Mucosa of stomach (tissue), 1 donor: ENCODE measurements around the gene FEZ2.

ENCODE experiments used
- H3K27me3 ChIP-seq: one replicate; pipeline ENCODE4 v1.7.0; 2013; ENCODE audit warnings: mild to moderate bottlenecking, low read length; ENCODE audit not compliant: control insufficient read depth, insufficient read depth
- H3K36me3 ChIP-seq: one replicate; pipeline ENCODE4 v1.7.0; 2013; ENCODE audit warnings: low read length; ENCODE audit not compliant: control insufficient read depth, insufficient read depth
- H3K4me1 ChIP-seq: one replicate; pipeline ENCODE4 v1.7.0; 2013; ENCODE audit warnings: mild to moderate bottlenecking, low read length; ENCODE audit not compliant: control insufficient read depth, insufficient read depth
- H3K4me3 ChIP-seq: one replicate; pipeline ENCODE4 v1.7.0; 2013; ENCODE audit warnings: low read length
- H3K9ac ChIP-seq: one replicate; pipeline ENCODE4 v1.7.0; 2013; ENCODE audit warnings: mild to moderate bottlenecking, low read length, moderate library complexity
- H3K9me3 ChIP-seq: one replicate; pipeline ENCODE4 v1.7.0; 2013; ENCODE audit warnings: mild to moderate bottlenecking, low read length, moderate library complexity; ENCODE audit not compliant: control insufficient read depth
- donor health status: Pancreatic carcinoma.

FEZ2 gene

GRCh38 chr2:36567711-36568408 lies 30.1 kb downstream of the FEZ2 start:
- H3K9me3 ChIP-seq = no peaks in the 10 kb centered on the region
- H3K4me3 ChIP-seq = no peak overlapping the region
- no peak overlapping the region for H3K9ac ChIP-seq
- H3K36me3 ChIP-seq = no peaks in the 10 kb centered on the region
- H3K4me1 ChIP-seq = peaks cover 4% of the 10 kb centered on the region
- no peaks in the 10 kb centered on the region for H3K27me3 ChIP-seq

DNA sequence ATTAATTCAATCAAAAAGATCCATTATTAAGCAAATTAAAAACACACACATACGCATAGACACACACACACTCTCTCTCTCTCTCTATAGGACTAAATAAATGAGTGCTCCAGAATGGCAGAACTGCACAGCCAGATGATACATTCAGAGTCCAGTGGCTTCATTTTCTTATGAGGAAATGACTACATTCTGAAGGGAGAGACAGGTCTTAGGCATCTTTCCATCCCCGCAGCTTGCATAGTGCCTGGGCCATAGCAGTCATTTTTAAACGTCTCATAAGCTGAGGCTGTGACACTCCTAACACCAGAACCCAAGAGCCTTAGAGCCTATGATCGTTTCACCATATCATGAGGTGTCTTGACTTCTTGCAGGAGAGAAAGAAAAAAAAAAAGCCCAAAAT lies 31.1 kb downstream of the FEZ2 start:
- Histone ChIP-seq H3K9me3 (no peaks in the 10 kb centered on the region), H3K4me3 (no peak overlapping the region), H3K27me3 (no peaks in the 10 kb centered on the region), H3K9ac (no peak overlapping the region), H3K36me3 (no peaks in the 10 kb centered on the region), H3K4me1 (peaks cover 6% of the 10 kb centered on the region)

DNA sequence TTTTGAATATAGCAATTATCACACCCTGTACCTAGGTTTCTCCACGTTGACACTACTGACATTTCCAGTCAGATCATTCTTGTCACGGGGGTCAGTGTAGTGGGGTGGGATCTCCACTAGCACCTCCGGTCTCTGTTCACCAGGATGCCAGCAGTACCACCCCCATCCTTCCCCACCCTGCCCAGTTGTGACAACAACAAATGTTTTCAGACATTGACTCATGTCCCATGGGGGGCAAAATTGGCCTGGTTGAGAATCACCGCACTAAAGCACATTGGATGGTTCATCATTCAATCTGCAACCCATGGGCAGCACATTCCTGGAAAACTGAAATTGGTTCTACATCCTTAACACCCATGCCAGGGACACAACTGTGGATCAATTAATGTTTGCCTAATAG lies 32.3 kb downstream of the FEZ2 start:
- no peak overlapping the region for H3K9ac ChIP-seq
- no peaks in the 10 kb centered on the region for H3K27me3 ChIP-seq
- no peaks in the 10 kb centered on the region for H3K9me3 ChIP-seq
- peaks cover 13% of the 10 kb centered on the region for H3K4me1 ChIP-seq
- H3K36me3 ChIP-seq = no peaks in the 10 kb centered on the region
- no peak overlapping the region for H3K4me3 ChIP-seq

GRCh38 chr2:36564377-36564930 lies 33.5 kb downstream of the FEZ2 start:
- no peaks in the 10 kb centered on the region for H3K27me3 ChIP-seq
- peaks cover 14% of the 10 kb centered on the region for H3K4me1 ChIP-seq
- no peaks in the 10 kb centered on the region for H3K9me3 ChIP-seq
- no peak overlapping the region for H3K9ac ChIP-seq
- H3K4me3 ChIP-seq = no peak overlapping the region
- H3K36me3 ChIP-seq = no peaks in the 10 kb centered on the region

GRCh38 chr2:36562973-36563532 lies 34.9 kb downstream of the FEZ2 start:
- peaks cover 14% of the 10 kb centered on the region for H3K4me1 ChIP-seq
- H3K27me3 ChIP-seq = no peaks in the 10 kb centered on the region
- no peaks in the 10 kb centered on the region for H3K9me3 ChIP-seq
- no peaks in the 10 kb centered on the region for H3K36me3 ChIP-seq
- H3K4me3 ChIP-seq = no peak overlapping the region
- no peak overlapping the region for H3K9ac ChIP-seq

DNA sequence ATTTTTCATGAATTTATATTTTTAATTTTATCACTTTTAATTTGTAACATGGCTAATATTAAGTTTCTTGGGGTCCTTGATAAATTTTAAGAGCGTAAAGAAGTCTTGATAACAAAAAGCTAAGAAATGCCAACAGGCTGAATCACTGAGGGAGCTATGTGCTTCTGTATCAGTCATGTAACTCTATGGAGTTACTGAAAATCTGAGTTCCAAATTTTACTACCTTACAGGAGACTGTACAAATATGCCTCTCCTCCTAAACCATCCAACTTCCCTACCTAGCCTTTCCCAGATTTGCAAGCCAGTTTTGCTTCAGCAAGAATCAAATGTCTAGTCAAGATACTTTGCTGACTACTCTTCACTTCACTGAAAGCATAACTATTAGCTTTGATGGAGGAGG lies 35.7 kb downstream of the FEZ2 start:
- no peaks in the 10 kb centered on the region for H3K36me3 ChIP-seq
- H3K4me1 ChIP-seq = peaks cover 14% of the 10 kb centered on the region
- H3K9me3 ChIP-seq = no peaks in the 10 kb centered on the region
- H3K27me3 ChIP-seq = no peaks in the 10 kb centered on the region
- no peak overlapping the region for H3K4me3 ChIP-seq
- no peak overlapping the region for H3K9ac ChIP-seq

GRCh38 chr2:36561237-36561944 lies 36.6 kb downstream of the FEZ2 start:
- no peak overlapping the region for H3K4me3 ChIP-seq
- peaks cover 14% of the 10 kb centered on the region for H3K4me1 ChIP-seq
- no peaks in the 10 kb centered on the region for H3K27me3 ChIP-seq
- no peaks in the 10 kb centered on the region for H3K9me3 ChIP-seq
- H3K36me3 ChIP-seq = no peaks in the 10 kb centered on the region
- H3K9ac ChIP-seq = no peak overlapping the region

GRCh38 chr2:36560726-36561125 lies 37.2 kb downstream of the FEZ2 start:
- Histone ChIP-seq H3K36me3 (no peaks in the 10 kb centered on the region), H3K4me1 (peaks cover 14% of the 10 kb centered on the region), H3K4me3 (no peak overlapping the region), H3K27me3 (no peaks in the 10 kb centered on the region), H3K9ac (no peak overlapping the region), H3K9me3 (no peaks in the 10 kb centered on the region)

DNA sequence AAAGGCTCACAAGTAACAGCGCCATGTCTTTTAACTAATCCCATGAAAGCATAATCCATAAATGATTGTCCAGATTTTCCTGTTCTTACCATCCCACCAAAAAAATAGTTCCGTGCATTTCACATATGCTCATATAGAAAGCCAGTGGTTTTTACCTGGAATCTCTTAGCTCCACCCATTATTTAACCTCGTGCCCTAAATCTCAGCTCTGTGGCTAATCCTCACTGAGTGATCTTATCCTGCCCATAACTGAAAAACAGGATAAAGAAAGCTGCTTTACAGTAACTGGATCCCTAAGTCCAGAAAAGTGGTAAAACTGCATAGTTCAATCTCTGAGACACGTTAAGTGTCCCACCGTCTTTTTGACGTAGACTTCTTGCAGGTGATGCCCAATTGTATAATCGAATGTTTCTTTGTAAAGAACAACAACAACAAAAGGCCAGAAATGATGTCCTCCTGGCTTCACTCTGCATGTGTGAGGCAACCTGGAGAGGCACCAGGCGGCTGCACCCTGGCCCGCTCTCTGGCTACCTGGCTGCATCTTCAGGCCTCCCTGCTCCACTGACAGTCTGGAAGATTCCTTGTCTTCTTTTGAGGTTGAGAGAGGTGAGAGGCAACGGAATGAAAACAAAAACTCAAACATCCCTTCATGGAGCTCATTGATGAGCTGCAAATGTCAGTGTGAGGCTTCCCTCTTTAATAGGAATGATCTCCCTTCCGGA lies 38.6 kb downstream of the FEZ2 start:
- no peak overlapping the region for H3K9ac ChIP-seq

DNA sequence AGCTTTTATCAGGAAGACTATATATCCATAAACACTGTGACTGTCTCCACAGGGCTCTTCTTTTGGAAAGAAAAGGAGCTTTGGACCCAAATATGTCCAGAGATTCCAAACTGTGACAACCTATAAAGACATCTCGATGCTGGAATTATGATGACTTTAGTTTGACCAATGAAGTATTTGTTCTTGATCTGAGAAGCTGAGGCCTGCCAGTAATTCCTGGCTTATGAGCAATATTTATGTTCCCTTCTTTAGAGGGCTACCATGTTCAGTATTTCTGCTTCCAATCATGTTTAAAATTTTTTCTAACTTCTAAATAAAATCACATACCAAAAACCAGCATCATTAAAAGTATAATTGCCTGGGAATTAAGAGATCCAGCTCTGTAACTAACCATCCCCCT lies 41.1 kb downstream of the FEZ2 start:
- H3K36me3 ChIP-seq = peaks cover 5% of the 10 kb centered on the region
- peaks cover 8% of the 10 kb centered on the region for H3K4me1 ChIP-seq
- H3K9ac ChIP-seq = no peak overlapping the region
- no peak overlapping the region for H3K4me3 ChIP-seq
- no peaks in the 10 kb centered on the region for H3K9me3 ChIP-seq
- no peaks in the 10 kb centered on the region for H3K27me3 ChIP-seq

More for the DNA sequence above, 38.6 kb downstream of the FEZ2 start:
- H3K36me3 ChIP-seq = peaks cover 5% of the 10 kb centered on the region
- H3K27me3 ChIP-seq = no peaks in the 10 kb centered on the region
- H3K4me3 ChIP-seq = no peak overlapping the region
- peaks cover 14% of the 10 kb centered on the region for H3K4me1 ChIP-seq
- no peaks in the 10 kb centered on the region for H3K9me3 ChIP-seq

DNA sequence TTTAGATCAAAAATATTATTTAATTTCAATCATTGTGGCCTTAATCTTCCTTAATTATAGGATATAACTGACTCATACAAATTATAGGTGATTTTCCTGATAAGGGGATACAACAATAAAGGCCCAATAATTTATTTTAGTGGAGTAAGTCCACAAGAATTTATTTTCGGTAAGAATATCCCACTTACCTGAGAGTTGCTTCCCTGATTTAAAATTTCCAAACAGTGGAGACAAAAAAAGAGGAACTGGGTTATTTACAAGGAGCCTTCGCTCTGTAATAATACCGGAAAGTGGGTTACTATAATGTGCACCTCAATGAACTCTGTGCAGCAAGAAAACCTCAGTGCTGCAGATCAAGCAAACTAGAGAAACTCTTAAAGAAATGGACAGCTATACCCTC lies 42.2 kb downstream of the FEZ2 start:
- H3K4me1 ChIP-seq = peaks cover 1% of the 10 kb centered on the region
- H3K27me3 ChIP-seq = no peaks in the 10 kb centered on the region
- H3K9me3 ChIP-seq = no peaks in the 10 kb centered on the region
- no peak overlapping the region for H3K9ac ChIP-seq
- H3K4me3 ChIP-seq = no peak overlapping the region
- H3K36me3 ChIP-seq = peaks cover 5% of the 10 kb centered on the region

DNA sequence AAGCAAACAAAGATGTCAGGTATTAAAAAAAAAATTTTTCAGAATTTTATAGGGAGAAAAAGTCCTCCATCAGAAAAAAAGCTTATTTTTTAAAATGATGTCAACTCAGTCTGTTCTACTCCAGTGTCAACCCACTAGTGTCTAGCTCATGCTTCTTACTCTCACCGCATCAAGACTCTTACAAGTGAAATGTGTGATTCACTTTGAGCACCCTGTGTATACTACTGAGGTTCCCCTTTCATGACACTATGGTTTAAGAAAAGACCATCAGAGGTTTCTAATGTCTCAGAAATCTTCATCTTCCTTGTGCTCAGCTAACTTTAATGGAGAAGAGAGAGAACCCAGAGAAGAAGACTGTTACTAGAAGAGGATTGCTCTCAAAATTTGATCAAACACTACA lies 43.4 kb downstream of the FEZ2 start:
- no peaks in the 10 kb centered on the region for H3K27me3 ChIP-seq
- H3K9me3 ChIP-seq = no peaks in the 10 kb centered on the region
- no peak overlapping the region for H3K9ac ChIP-seq
- no peaks in the 10 kb centered on the region for H3K4me1 ChIP-seq
- peaks cover 5% of the 10 kb centered on the region for H3K36me3 ChIP-seq
- no peak overlapping the region for H3K4me3 ChIP-seq
